A549 (cell line): ENCODE data around the gene KCTD19.

Source experiments
- EP300 ChIP-seq, 2 experiments: fragments of >200 bp; sonication (Bioruptor Twin); formaldehyde crosslinking; IDR thresholded peaks; 2 replicates in 1 of 2; 3 replicates in 1 of 2; pipeline ENCODE4 v1.6.1; 2016 to 2017
- RCOR1 ChIP-seq: fragments of 150-350 bp; IDR thresholded peaks from 2 replicates; pipeline ENCODE4 v1.6.1; 2014; ENCODE audit warnings: antibody characterized with exemption, low read length, low read depth
- TF ChIP-seq, protein P1 (sequence below): fragments of >200 bp; sonication (Bioruptor Twin); formaldehyde crosslinking; IDR thresholded peaks from 3 replicates; pipeline ENCODE4 v1.5.1; 2016
- TF ChIP-seq, protein P2 (sequence below): fragments of 200-600 bp; sonication (generic); IDR thresholded peaks from 2 replicates; pipeline ENCODE4 v1.6.1; 2016; ENCODE audit warnings: antibody characterized with exemption, mild to moderate bottlenecking, moderate library complexity

DNA sequence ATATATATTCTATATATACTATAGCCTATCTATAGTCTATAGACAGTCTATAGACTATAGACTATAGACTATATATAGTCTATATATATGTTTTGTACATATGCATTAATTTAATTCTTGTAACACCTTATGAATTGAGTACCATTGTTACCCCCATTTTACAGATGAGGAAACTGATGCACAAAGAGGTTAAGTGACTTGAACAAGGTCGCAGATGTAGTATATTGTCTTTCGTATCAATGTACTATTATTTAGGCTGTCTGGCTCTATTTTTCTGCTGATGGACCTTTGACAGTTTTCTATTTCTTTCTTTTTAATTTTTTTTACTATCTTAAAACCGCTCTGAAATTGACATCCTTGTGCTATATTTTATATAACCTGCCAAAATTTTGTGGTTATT is 14.7 kb upstream of the KCTD19 start:
- TF ChIP-seq RCOR1 (no peak), EP300 (IDR thresholded peaks at IDR 0.05) (no peak)
- TF ChIP-seq, protein P1, sequence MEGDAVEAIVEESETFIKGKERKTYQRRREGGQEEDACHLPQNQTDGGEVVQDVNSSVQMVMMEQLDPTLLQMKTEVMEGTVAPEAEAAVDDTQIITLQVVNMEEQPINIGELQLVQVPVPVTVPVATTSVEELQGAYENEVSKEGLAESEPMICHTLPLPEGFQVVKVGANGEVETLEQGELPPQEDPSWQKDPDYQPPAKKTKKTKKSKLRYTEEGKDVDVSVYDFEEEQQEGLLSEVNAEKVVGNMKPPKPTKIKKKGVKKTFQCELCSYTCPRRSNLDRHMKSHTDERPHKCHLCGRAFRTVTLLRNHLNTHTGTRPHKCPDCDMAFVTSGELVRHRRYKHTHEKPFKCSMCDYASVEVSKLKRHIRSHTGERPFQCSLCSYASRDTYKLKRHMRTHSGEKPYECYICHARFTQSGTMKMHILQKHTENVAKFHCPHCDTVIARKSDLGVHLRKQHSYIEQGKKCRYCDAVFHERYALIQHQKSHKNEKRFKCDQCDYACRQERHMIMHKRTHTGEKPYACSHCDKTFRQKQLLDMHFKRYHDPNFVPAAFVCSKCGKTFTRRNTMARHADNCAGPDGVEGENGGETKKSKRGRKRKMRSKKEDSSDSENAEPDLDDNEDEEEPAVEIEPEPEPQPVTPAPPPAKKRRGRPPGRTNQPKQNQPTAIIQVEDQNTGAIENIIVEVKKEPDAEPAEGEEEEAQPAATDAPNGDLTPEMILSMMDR: no peak
- TF ChIP-seq, protein P2, sequence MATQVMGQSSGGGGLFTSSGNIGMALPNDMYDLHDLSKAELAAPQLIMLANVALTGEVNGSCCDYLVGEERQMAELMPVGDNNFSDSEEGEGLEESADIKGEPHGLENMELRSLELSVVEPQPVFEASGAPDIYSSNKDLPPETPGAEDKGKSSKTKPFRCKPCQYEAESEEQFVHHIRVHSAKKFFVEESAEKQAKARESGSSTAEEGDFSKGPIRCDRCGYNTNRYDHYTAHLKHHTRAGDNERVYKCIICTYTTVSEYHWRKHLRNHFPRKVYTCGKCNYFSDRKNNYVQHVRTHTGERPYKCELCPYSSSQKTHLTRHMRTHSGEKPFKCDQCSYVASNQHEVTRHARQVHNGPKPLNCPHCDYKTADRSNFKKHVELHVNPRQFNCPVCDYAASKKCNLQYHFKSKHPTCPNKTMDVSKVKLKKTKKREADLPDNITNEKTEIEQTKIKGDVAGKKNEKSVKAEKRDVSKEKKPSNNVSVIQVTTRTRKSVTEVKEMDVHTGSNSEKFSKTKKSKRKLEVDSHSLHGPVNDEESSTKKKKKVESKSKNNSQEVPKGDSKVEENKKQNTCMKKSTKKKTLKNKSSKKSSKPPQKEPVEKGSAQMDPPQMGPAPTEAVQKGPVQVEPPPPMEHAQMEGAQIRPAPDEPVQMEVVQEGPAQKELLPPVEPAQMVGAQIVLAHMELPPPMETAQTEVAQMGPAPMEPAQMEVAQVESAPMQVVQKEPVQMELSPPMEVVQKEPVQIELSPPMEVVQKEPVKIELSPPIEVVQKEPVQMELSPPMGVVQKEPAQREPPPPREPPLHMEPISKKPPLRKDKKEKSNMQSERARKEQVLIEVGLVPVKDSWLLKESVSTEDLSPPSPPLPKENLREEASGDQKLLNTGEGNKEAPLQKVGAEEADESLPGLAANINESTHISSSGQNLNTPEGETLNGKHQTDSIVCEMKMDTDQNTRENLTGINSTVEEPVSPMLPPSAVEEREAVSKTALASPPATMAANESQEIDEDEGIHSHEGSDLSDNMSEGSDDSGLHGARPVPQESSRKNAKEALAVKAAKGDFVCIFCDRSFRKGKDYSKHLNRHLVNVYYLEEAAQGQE: no peak
